OCI-LY1 (cell line): ENCODE measurements around the gene CHPF.

Experiments
- H2AFZ ChIP-seq: fragments of 200-600 bp; sonication (generic), shearing (Covaris generic); 2 replicates; pipeline ENCODE4 v1.6.0; 2014; ENCODE audit warnings: antibody characterized with exemption, mild to moderate bottlenecking, low read length
- H3F3A ChIP-seq: fragments of 200-600 bp; sonication (generic), shearing (Covaris generic); 2 replicates; pipeline ENCODE4 v1.6.0; 2014; ENCODE audit warnings: mild to moderate bottlenecking, antibody characterized with exemption, low read length, moderate library complexity; ENCODE audit not compliant: insufficient read depth
- H3K27ac ChIP-seq: fragments of 200-600 bp; sonication (generic); 2 replicates; pipeline ENCODE4 v1.5.1; 2014; ENCODE audit warnings: low read length, mixed run types, mild to moderate bottlenecking, low read depth; ENCODE audit not compliant: poor library complexity, severe bottlenecking
- H3K27me3 ChIP-seq: fragments of 200-600 bp; sonication (generic); 2 replicates; pipeline ENCODE4 v1.6.0; 2014; ENCODE audit warnings: antibody characterized with exemption, mild to moderate bottlenecking, low read length, moderate library complexity; ENCODE audit not compliant: insufficient read depth
- H3K36me3 ChIP-seq: fragments of 200-600 bp; sonication (generic); 2 replicates; pipeline ENCODE4 v1.6.1; 2014; ENCODE audit warnings: mild to moderate bottlenecking, antibody characterized with exemption, low read length, moderate library complexity, mixed read lengths; ENCODE audit not compliant: insufficient read depth
- H3K4me1 ChIP-seq: fragments of 200-600 bp; sonication (generic); 2 replicates; pipeline ENCODE4 v1.5.1; 2014; ENCODE audit warnings: mild to moderate bottlenecking, low read length, moderate library complexity; ENCODE audit not compliant: insufficient read depth, severe bottlenecking
- H3K4me2 ChIP-seq: fragments of 200-600 bp; sonication (generic), shearing (Covaris generic); 2 replicates; pipeline ENCODE4 v1.6.1; 2014; ENCODE audit warnings: low read length
- H3K4me3 ChIP-seq: fragments of 200-600 bp; sonication (generic); 2 replicates; pipeline ENCODE4 v1.5.1; 2014; ENCODE audit warnings: low read length, low read depth, mild to moderate bottlenecking, mixed read lengths; ENCODE audit not compliant: poor library complexity, severe bottlenecking
- H3K79me2 ChIP-seq: fragments of 200-600 bp; shearing (Covaris generic); 2 replicates; pipeline ENCODE4 v1.6.1; 2016; ENCODE audit warnings: mixed run types, low read length, mixed read lengths; ENCODE audit not compliant: insufficient read depth
- H3K9ac ChIP-seq: fragments of 200-600 bp; sonication (generic), shearing (Covaris generic); 2 replicates; pipeline ENCODE4 v1.6.1; 2014; ENCODE audit warnings: mild to moderate bottlenecking, low read length, mixed read lengths
- H3K9me2 ChIP-seq: fragments of 200-600 bp; sonication (generic), shearing (Covaris generic); 2 replicates; pipeline ENCODE4 v1.6.1; 2014; ENCODE audit warnings: low read depth, mild to moderate bottlenecking, low read length, mixed read lengths
- H3K9me3 ChIP-seq: fragments of 200-600 bp; shearing (Covaris generic); 2 replicates; pipeline ENCODE4 v1.6.1; 2014; ENCODE audit warnings: low read length, mixed read lengths
- H4K20me1 ChIP-seq: fragments of 200-600 bp; sonication (generic), shearing (Covaris generic); 2 replicates; pipeline ENCODE4 v1.6.0; 2016; ENCODE audit warnings: mild to moderate bottlenecking, low read length; ENCODE audit not compliant: insufficient read depth
- EZH2 ChIP-seq: fragments of 200-600 bp; sonication (generic), shearing (Covaris generic); IDR thresholded peaks from 2 replicates; pipeline ENCODE4 v1.8.0; 2017; ENCODE audit warnings: borderline replicate concordance, mixed run types, mild to moderate bottlenecking, antibody characterized with exemption, low read length, moderate library complexity, mixed read lengths
- TF ChIP-seq, protein P1 (sequence below): fragments of 200-600 bp; sonication (generic), shearing (Covaris generic); IDR thresholded peaks from 2 replicates; pipeline ENCODE4 v1.5.1; 2017; ENCODE audit warnings: mild to moderate bottlenecking, antibody characterized with exemption, low read length, moderate library complexity, mixed read lengths

CHPF gene

DNA sequence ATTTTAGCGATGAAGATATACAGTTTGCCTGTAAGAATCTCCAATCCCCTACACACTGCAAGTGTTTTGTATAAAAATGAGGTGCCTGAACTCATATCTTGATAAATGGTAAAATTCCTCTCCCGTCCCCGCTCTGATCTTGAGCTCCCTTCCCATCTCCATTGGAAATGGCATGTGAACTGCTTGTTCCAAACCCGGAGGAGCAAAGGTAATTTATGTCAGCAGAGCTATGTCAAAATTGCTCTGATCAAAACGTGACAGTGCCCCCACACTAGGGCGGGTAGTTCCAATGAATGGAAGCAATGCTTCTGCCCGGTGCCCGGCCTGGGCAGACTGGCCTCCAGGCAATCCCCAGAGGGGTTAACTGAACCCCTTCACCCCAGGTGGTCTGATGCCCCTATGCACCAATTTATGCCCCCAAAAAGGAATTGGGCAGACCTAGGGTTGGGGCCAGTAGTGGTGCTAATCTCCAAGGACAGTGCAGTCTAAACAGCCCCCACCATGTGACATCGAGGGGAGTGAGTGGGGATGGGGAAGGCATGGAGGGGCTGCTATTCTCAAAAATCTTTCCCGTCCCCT lies 48.6 kb downstream of the CHPF start:
- Histone ChIP-seq H3K79me2 (no peaks in the 10 kb centered on the region), H3K4me3 (no peak overlapping the region), H3K36me3 (no peaks in the 10 kb centered on the region), H3K27ac (no peak overlapping the region), H3K4me1 (peaks cover 21% of the 10 kb centered on the region), H4K20me1 (no peaks in the 10 kb centered on the region), H3F3A (no peaks in the 10 kb centered on the region), H3K9me3 (no peaks in the 10 kb centered on the region), H2AFZ (no peak overlapping the region), H3K27me3 (0 out of 2 replicates have a peak, but pooled peaks cover 5% of the 10 kb centered on the region), H3K9ac (no peak overlapping the region), H3K9me2 (no peaks in the 10 kb centered on the region), H3K4me2 (no peak overlapping the region)
- no peak for TF ChIP-seq EZH2
- TF ChIP-seq, protein P1, sequence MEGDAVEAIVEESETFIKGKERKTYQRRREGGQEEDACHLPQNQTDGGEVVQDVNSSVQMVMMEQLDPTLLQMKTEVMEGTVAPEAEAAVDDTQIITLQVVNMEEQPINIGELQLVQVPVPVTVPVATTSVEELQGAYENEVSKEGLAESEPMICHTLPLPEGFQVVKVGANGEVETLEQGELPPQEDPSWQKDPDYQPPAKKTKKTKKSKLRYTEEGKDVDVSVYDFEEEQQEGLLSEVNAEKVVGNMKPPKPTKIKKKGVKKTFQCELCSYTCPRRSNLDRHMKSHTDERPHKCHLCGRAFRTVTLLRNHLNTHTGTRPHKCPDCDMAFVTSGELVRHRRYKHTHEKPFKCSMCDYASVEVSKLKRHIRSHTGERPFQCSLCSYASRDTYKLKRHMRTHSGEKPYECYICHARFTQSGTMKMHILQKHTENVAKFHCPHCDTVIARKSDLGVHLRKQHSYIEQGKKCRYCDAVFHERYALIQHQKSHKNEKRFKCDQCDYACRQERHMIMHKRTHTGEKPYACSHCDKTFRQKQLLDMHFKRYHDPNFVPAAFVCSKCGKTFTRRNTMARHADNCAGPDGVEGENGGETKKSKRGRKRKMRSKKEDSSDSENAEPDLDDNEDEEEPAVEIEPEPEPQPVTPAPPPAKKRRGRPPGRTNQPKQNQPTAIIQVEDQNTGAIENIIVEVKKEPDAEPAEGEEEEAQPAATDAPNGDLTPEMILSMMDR = no peak

DNA sequence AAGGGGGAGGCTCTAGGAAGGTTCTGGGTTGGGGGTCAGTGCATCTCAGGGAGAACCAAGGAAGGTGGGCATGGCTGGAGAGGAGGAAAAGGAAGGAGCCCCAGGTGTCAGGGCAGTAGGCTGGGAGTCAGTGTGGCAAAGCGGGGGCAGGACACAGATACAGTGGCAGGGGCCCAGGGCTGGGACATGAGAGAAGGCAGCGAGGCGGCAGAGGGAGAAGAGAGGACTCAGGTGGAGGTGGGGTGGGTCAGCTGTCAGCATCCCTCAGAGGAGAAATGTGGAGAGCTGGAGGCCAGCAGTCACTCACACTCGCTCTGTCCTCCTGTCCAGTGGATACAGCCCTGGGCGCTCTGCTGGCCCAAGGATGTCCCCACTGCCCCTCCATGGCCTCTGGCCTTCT lies 50.5 kb downstream of the CHPF start:
- H2AFZ ChIP-seq = no peak overlapping the region
- 0 out of 2 replicates have a peak, but pooled peaks cover 5% of the 10 kb centered on the region for H3K27me3 ChIP-seq
- no peaks in the 10 kb centered on the region for H3K36me3 ChIP-seq
- H4K20me1 ChIP-seq = no peaks in the 10 kb centered on the region
- H3K4me1 ChIP-seq = peaks cover 9% of the 10 kb centered on the region
- TF ChIP-seq, protein P1 = no peak
- no peak for TF ChIP-seq EZH2
- no peak overlapping the region for H3K27ac ChIP-seq
- H3K9me3 ChIP-seq = no peaks in the 10 kb centered on the region
- H3K9ac ChIP-seq = no peak overlapping the region
- H3F3A ChIP-seq = no peaks in the 10 kb centered on the region
- no peak overlapping the region for H3K4me2 ChIP-seq
- no peaks in the 10 kb centered on the region for H3K79me2 ChIP-seq
- H3K9me2 ChIP-seq = no peaks in the 10 kb centered on the region
- no peak overlapping the region for H3K4me3 ChIP-seq

DNA sequence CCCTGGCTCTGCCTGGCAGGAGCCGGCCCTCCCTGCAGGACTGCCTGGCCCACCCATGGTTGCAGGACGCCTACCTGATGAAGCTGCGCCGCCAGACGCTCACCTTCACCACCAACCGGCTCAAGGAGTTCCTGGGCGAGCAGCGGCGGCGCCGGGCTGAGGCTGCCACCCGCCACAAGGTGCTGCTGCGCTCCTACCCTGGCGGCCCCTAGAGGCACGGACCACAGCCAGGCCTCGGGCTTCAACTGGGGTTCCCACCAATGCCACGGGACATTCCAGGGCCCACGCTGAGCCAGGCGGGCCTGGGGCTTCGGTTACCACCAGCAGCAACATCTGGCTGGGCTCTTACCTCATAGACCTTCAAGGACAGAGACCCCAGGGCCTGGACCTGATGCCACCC lies 51.0 kb downstream of the CHPF start:
- Histone ChIP-seq H4K20me1 (no peaks in the 10 kb centered on the region), H3F3A (no peaks in the 10 kb centered on the region), H3K9me3 (no peaks in the 10 kb centered on the region), H3K4me1 (peaks cover 4% of the 10 kb centered on the region), H3K27me3 (0 out of 2 replicates have a peak, but pooled peaks cover 5% of the 10 kb centered on the region), H3K4me2 (no peak overlapping the region), H3K79me2 (no peaks in the 10 kb centered on the region), H3K4me3 (no peak overlapping the region), H2AFZ (no peak overlapping the region), H3K9me2 (no peaks in the 10 kb centered on the region), H3K36me3 (no peaks in the 10 kb centered on the region), H3K9ac (no peak overlapping the region), H3K27ac (no peak overlapping the region)
- no peak for TF ChIP-seq EZH2
- TF ChIP-seq, protein P1 = peak; percentile 12
